ENCODE data around the gene UGGT2.
A peak's percentile ranks its signal among the peaks of the same experiment; 100 is the strongest.

UGGT2 gene, protein sequence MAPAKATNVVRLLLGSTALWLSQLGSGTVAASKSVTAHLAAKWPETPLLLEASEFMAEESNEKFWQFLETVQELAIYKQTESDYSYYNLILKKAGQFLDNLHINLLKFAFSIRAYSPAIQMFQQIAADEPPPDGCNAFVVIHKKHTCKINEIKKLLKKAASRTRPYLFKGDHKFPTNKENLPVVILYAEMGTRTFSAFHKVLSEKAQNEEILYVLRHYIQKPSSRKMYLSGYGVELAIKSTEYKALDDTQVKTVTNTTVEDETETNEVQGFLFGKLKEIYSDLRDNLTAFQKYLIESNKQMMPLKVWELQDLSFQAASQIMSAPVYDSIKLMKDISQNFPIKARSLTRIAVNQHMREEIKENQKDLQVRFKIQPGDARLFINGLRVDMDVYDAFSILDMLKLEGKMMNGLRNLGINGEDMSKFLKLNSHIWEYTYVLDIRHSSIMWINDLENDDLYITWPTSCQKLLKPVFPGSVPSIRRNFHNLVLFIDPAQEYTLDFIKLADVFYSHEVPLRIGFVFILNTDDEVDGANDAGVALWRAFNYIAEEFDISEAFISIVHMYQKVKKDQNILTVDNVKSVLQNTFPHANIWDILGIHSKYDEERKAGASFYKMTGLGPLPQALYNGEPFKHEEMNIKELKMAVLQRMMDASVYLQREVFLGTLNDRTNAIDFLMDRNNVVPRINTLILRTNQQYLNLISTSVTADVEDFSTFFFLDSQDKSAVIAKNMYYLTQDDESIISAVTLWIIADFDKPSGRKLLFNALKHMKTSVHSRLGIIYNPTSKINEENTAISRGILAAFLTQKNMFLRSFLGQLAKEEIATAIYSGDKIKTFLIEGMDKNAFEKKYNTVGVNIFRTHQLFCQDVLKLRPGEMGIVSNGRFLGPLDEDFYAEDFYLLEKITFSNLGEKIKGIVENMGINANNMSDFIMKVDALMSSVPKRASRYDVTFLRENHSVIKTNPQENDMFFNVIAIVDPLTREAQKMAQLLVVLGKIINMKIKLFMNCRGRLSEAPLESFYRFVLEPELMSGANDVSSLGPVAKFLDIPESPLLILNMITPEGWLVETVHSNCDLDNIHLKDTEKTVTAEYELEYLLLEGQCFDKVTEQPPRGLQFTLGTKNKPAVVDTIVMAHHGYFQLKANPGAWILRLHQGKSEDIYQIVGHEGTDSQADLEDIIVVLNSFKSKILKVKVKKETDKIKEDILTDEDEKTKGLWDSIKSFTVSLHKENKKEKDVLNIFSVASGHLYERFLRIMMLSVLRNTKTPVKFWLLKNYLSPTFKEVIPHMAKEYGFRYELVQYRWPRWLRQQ (N-terminal part only)

DNA sequence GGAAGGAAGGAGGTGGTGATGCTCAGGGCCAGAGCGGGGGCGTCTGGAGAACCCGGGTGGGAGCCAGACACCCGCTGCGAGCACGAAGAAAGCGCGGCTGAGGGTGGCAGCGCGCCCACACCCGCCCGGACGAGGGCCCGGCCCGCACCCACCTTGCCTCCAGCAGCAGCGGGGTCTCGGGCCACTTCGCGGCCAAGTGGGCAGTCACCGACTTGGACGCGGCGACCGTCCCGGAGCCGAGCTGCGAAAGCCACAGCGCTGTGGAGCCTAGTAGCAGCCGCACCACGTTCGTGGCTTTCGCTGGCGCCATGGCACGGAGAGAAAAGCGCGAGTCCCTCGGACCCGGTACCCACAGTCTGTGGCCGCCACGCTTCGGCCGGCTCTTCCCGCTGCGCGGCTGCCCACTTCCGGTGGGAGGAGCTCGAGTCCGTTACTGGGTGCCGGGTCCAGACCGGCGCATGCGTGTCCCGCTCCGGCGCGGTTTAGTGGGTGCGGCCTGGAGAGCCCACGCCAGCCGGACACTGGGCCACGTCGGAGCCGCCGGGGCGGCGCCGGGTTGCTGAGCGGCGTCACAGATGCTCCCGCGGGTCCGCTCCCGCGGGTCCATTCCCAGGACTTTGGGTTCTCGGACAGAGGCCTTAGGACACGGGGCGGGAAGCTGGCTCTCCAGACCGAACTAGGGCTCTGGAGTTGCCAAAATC lies at the start of gene UGGT2:
Gene UGGT2, minus strand, starts transcription at position 399 of the 701 bp plus-strand sequence. Its CDS starts 89 bp downstream, at position 310.
- peak; percentile 82 for DNase-seq (ENCODE audit: low read depth, low spot score)

DNA sequence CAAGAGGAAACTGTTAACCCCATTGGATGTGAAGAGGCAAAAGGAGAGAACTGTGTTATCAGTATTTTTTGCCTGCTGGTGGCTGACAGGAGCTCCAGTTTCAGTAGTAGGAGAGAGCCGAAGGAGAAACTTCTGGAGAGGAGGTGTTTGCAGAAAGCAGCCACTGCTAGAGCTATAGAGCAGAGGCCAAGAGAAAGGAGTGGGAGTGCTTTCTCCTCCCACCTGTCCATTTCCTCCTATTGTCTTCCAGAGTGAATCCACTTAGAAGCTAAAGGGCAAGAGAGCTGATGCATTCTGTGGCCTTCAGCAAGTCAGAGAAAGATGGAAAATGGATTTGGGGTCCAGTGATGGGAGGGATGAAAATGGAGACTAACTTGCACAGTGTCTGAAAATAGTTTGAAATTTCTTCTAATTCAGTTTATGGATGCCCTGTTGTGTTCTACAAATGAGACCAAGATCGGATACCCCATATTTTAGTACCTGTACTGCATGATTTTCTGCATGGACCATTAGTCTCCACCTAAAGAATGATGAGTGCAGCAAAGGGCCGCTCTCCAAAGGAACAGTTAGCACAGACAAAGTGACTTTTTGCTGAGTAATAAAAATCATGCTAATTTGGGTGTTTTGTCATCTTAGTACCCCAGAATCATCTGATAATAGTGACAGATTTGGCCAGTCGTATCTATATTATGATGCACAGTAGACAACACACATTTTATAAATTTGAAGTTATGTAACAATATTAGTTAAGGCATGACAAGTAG lies 47.4 kb upstream of the UGGT2 start:
- DNase-seq (ENCODE audit: low read depth, low spot score) = no peak

DNA sequence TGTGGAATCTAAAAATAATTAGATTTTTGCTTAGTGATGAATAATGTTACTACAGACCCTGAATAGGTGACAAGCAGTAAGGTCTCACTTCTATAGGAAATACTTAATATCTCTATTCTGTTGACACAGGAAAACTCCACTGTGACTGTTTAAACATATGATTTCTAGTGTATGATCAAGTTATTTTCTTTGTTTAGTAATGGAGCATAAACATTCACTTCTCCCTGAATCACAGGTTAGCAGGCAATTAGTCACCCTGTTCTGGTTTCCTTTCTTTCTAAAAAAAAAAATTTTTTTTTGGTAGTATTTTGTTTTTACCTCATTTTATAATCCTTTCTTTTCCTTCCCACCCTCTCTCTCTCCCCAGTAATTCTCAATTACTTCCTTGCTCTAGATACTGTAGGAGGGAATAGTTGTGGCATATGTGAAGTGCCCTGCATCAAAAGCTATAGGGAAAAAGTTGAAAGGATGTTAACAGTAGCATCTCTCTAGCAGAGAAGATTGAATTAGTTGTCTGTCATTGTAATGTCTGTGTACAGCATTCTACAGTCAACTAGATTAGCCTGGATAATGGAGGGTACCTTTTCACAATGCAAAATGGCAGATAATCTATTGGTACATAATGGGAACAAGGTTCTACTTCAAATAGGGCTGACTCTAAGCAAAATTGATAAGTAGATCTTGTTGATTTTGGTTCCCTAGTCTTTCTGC lies 40.2 kb upstream of the UGGT2 start:
- DNase-seq (ENCODE audit: low read depth, low spot score) = no peak

DNA sequence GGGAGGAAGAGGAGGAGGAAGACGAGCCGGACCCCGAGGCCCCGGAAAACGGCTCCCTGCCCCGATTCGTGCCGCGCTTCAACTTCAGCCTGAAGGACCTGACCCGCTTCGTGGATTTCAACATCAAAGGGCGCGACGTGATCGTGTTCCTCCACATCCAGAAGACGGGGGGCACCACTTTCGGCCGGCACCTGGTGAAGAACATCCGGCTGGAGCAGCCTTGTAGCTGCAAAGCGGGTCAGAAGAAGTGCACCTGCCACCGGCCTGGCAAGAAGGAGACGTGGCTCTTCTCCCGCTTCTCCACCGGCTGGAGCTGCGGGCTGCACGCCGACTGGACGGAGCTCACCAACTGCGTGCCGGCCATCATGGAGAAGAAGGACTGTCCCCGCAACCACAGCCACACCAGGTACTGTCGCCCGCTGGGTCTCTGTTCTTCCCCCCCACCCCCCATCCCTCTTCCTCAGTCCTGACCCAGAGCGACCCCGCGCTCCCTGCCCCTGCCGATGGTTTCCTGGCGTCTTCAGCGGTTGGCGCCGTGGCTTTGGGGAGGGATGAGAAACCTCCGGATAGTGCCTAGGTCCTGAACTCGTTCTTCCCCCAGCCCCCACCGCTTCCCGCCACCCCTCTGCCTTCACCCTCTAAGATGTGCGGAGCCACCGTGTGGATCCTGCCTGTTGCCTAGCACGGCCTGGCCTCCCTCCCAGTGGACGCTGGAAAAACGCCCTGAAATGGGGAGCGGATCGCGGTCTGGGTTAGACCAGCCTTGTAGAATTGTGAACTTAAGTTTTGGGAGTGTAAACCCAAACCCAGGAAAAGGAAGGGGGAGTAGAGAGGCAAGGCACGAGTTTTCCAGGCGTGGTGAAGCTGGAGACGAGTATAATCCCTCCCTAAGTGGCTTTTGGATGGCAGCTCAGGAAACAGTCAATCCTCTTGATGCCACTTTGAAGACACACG lies 38.2 kb upstream of the UGGT2 start:
- no peak for DNase-seq (ENCODE audit: low read depth, low spot score)

DNA sequence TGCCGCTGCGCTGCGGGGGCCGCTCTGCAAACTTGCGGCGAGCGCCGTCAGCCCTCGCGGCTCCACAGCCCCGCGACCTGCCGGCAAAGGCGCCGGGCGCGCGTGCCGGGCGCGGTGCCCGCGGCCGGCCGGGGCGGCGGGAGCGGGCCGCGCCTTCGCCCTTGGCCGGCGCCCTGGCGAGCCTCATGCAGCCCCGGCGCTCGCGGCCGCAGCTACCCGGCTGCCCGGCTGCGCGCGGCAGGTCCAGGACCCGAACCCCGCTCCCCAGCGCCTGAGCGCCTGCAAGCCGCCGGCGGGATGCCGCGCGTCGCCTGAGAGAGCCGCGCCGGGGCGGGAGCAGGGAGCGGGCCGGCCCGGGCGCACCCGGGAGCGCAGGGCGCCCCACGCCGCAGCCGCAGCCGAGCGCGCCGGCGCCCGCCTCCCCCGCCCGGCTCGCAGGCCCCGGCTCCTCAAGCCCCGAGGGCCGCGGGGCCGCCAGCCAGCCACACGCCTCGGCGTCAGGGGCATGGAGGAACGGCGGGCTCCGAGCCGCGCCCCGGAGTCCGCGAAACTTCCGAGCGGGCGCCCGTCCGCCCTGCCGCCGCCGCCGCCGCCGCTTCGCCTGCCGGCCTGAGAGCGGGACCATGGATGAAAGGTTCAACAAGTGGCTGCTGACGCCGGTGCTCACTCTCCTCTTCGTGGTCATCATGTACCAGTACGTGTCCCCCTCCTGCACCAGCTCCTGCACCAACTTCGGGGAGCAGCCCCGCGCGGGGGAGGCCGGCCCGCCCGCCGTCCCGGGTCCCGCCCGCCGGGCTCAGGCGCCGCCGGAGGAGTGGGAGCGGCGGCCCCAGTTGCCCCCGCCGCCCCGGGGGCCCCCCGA lies 37.3 kb upstream of the UGGT2 start:
- no peak for DNase-seq (ENCODE audit: low read depth, low spot score)

DNA sequence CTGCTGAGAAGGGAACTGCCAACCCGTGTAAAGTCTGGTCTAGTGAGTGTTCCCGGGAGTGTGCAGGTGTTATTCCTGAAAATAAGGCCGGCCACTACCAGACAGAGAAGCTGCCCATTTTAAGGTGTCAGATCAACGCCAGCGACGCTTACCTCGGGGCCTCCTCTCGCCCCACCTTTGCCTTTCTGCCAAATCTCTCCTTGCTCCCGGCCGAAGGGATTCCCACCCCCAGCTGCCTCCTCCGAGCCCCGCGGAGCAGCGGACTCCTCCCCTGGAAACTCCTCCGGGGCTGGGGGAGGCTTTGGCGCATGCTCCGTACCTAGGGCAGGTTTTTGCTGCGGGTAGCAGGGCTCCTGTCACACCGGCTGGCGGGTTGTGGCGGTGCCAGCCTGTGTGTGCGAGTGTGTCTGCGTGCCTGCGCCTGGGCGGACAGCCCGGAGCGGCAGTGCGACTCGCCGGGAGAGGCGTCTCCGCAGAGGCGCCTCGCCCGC lies 36.6 kb upstream of the UGGT2 start, which contains the start of gene HS6ST3:
Gene HS6ST3, plus strand, starts transcription at position 359 of the 491 bp plus-strand sequence.
- no peak for DNase-seq (ENCODE audit: low read depth, low spot score)

DNA sequence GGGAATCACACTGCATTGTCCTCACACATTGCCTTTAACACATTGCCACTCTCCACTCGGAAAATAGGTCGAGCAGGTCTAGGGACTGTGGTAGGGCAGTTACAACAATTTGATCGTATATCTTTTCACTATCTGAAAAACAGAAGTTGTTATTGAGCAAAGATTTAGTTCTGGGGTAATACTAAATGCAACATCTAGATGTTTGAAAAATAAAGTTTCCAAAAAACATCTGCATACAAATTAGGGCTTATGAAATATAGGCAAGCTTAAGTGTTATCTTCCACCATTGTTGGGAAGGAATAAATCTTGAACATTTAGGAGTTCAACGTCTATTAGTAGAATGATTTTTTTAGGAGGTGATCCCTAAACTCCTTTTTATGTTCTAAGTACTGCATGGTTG lies 35.9 kb upstream of the UGGT2 start:
- no peak for DNase-seq (ENCODE audit: low read depth, low spot score)

DNA sequence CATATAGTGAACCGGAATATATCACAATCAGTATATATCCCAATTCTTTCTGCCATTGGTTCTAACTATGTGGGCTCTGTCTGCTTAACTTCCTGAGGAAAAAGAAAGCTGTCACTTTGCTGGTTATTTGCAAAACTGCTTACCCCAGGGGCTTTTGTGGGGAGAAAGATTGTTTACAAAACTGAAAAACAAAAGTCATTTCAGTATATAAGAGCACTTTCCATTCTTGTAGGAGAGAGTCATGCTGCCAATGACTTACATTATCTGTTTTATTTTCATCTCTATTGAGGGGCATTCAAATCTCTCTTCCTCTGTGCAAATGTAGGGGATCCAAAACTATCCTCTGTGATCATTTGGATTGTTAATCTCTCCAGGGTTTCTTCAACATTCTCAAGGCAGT lies 33.5 kb upstream of the UGGT2 start:
- no peak for DNase-seq (ENCODE audit: low read depth, low spot score)

DNA sequence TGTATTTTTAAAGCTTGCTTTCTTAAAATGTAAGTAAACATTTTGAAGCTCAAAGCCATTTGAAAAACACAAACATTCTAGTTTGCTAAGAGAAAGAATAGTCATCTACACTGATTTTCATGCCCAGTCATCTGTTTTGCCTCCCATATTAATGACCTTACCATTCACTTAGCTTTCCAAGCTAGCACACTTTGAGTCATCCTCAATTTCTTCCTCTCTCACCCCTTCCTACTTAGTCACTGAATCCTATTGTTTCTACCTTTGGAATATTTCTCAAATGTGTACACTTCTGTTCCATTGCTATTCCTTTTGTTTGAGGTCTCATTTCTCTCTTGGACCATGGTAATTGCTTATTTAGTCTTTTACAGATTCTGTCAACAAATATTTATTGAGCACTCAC lies 29.4 kb upstream of the UGGT2 start:
- no peak for DNase-seq (ENCODE audit: low read depth, low spot score)

DNA sequence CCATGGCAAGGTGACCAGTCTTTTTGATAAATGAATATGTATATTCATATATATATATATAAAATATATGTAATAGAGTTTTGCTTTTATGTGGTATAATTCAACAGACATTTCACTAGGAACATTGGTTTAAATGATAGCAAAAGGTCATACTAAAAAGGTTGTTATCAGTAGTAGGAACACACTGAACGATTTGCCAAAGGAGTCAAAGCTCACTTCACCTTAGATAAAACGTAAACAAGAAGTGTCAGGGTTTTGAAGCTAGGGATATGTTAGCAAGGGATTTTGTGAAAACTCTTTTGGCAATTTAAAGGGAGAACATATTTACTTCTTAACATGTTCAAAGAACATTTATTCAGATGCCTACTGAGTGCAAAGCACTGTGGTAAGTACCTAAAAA lies 28.7 kb upstream of the UGGT2 start:
- no peak for DNase-seq (ENCODE audit: low read depth, low spot score)

DNA sequence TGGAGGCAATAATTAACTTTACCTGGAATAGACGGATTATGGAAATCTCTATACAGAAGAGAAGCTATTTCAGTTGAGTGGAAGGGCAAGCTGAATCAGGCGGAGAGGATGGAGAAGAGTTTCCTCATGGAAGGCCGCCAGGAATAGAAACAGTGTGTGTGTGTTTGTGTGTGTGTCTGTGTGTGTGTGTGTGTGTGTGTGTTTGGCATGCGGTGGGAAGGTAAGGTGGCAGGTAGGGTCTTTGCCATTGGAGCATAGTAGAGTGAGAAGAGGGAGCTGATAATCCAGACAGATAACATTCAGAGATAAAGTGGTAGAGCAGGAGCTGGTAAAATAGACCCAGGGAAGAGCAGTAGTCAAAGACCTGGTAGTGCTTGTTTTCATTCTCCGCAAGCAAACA lies 27.5 kb upstream of the UGGT2 start:
- DNase-seq (ENCODE audit: low read depth, low spot score) = no peak

DNA sequence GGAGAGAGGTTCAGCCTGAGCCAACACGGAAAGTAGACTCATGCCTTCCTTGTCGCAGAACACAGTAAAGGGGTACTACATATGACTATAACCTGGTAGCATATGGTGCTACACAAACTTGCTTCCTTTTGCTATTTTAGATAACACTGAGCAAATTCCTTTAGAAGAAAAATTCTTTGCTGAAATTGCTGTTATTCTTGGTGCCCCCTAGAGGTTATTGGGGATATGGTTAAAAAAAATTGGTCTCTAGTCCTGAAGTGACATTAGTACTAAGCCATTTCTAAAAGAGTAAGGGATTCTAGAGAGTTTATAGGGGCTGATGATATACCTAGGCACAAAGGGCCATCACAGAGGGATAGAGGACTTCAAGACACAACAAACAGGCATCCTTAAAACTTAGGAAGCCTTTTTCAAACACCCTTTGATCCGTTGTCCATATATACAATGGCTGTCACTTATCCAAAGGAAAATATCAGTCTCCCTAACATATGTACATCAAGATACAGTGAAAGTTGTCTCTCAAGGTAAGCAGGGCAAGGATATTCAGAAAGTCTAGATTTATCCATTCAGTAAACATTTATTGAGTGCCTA lies 22.8 kb upstream of the UGGT2 start:
- no peak for DNase-seq (ENCODE audit: low read depth, low spot score)

DNA sequence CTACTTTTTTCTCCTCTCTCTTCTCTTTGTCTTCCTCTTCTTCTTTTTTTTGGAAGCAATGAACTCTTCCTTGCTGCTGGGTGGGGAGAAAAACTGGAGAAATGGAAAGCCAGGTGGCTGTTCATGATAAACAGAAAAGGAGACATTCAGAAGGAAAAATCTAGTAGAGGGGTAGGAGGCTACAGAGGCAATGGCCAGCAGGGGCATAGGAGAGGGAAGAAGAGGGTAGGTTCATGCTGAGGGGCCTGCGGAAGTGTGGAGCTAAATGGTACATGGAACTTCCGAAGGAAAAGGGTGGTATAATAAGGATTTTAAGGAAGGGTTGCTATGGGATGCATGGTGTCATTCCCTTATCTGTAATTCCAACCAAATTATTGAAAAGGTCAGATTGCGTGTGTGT lies 19.2 kb upstream of the UGGT2 start:
- no peak for DNase-seq (ENCODE audit: low read depth, low spot score)

DNA sequence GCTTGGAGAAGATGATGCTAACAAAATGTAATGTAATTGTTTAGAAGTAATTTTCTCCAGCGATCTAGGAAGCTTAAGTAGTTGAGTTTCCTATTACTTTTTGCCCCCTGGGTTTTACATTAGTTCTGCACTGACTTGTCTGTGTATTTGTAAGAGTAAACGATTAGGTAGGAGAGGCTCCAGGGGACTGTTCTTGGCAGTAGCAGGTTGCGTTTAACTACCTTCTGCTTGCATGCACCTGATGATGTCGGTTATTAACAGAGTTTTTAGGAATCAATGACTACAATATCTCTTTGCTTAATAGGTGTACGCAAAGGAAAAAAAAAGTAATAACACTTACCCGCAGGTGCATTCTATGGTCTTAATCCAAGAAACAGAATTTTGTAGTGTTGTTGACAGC lies 18.3 kb upstream of the UGGT2 start:
- DNase-seq (ENCODE audit: low read depth, low spot score) = no peak

DNA sequence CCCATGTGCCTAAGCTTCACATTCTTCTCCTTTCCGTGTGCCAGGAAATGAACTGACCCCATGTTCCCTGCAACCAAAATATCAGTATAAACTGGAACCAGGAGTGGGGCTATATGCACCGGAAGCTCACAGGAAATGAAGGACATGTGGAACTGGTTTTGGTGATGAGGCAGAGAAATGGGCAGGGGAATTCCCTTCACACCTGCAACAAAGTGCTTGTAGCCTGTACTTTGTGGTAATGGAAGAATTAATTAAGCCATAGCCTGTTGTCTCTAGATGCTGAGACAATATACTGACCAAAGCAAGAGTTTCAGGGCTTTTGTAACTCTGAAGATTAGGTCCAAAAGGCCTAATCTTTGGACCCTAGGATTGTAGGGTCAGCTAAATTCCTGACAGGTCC lies 15.5 kb upstream of the UGGT2 start:
- no peak for DNase-seq (ENCODE audit: low read depth, low spot score)

DNA sequence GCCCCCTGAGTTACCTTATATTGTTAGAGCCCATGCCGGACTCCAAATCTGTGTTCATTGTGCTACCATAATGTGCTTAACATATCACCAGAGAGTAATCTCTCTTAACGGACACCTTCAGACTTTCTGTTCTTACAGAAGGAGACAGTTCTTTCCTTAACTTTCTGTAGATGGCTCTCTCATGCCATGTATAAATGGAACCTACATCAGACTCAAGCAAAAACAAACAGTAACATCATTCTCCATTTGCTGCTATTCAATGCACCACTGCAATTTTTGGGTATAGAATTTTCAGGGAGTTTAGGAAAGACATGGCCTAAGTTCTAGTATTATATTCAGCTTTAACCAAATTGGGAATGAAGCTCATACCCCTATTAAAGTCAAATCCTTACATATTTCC lies 12.6 kb upstream of the UGGT2 start:
- no peak for DNase-seq (ENCODE audit: low read depth, low spot score)

DNA sequence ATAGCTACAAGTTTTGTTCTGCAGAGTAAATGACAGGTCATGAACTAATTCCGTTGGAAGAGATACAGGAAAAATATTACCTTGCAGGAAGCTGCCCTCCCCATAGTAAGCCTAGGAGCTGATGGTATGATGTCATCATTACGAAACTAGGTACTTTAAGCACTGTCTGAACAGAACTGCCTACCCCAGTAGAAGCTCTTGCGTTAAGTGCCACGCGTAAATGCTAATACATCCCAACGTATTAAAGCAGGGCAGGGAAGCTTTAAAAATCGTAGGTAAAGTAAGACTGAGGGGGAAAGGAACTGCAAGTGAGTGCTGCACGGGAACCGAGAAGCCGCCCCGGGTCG lies 572 bp downstream of the UGGT2 start:
- no peak for DNase-seq (ENCODE audit: low read depth, low spot score)

Data from smooth muscle cell of the brain vasculature (primary cell).